K562 (cell line): ENCODE measurements around the gene FBXO9.

Experiments
- ATF6 ChIP-seq: sonication (generic); formaldehyde crosslinking; IDR thresholded peaks from 2 replicates; pipeline ENCODE4 v1.4.0; 2020; ENCODE audit warnings: mild to moderate bottlenecking, missing genetic modification reagents
- HNRNPL ChIP-seq: fragments of 200-400 bp; formaldehyde crosslinking; IDR thresholded peaks from 2 replicates; pipeline ENCODE4 v1.6.1; 2017; ENCODE audit warnings: low read depth, mild to moderate bottlenecking, low read length
- NFXL1 ChIP-seq: fragments of 450-650 bp; formaldehyde crosslinking; IDR thresholded peaks from 2 replicates; pipeline ENCODE4 v1.4.0; 2021; ENCODE audit warnings: mild to moderate bottlenecking
- POLR2A ChIP-seq: fragments of 450-650 bp; conservative IDR thresholded peaks from 2 replicates; pipeline ENCODE4 v1.6.1; 2016
- STAT5B ChIP-seq: fragments of 250-450 bp; sonication (Bioruptor Pico); IDR thresholded peaks from 2 replicates; pipeline ENCODE4 v1.8.0; 2021; ENCODE audit warnings: mild to moderate bottlenecking, inconsistent platforms
- TAF9B ChIP-seq: fragments of 450-650 bp; IDR thresholded peaks from 2 replicates; pipeline ENCODE4 v1.6.1; 2018; ENCODE audit warnings: mild to moderate bottlenecking; ENCODE audit not compliant: partially characterized antibody
- TF ChIP-seq, protein P1 (sequence below): fragments of 450-650 bp; IDR thresholded peaks from 2 replicates; pipeline ENCODE4 v1.7.0; 2016; ENCODE audit warnings: borderline replicate concordance
- TF ChIP-seq, protein P2 (sequence below): sonication (generic); formaldehyde crosslinking; IDR thresholded peaks from 2 replicates; pipeline ENCODE4 v1.5.0; 2020; ENCODE audit warnings: missing genetic modification reagents

GRCh38 chr6:53119772-53120409, 54.7 kb downstream of the FBXO9 start:
- no peak for TF ChIP-seq HNRNPL
- TF ChIP-seq STAT5B, result no peak
- TF ChIP-seq NFXL1, result no peak
- TF ChIP-seq ATF6 (CRISPR knock-in tag), result no peak
- TF ChIP-seq, protein P1, sequence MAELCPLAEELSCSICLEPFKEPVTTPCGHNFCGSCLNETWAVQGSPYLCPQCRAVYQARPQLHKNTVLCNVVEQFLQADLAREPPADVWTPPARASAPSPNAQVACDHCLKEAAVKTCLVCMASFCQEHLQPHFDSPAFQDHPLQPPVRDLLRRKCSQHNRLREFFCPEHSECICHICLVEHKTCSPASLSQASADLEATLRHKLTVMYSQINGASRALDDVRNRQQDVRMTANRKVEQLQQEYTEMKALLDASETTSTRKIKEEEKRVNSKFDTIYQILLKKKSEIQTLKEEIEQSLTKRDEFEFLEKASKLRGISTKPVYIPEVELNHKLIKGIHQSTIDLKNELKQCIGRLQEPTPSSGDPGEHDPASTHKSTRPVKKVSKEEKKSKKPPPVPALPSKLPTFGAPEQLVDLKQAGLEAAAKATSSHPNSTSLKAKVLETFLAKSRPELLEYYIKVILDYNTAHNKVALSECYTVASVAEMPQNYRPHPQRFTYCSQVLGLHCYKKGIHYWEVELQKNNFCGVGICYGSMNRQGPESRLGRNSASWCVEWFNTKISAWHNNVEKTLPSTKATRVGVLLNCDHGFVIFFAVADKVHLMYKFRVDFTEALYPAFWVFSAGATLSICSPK, result no peak
- no peak for TF ChIP-seq TAF9B
- TF ChIP-seq, protein P2, sequence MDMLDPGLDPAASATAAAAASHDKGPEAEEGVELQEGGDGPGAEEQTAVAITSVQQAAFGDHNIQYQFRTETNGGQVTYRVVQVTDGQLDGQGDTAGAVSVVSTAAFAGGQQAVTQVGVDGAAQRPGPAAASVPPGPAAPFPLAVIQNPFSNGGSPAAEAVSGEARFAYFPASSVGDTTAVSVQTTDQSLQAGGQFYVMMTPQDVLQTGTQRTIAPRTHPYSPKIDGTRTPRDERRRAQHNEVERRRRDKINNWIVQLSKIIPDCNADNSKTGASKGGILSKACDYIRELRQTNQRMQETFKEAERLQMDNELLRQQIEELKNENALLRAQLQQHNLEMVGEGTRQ, result no peak
- TF ChIP-seq POLR2A, result no peak
